Activated T-cell treated with anti-CD3 and anti-CD28 coated beads, Interleukin-2, amount 50 U/mL, for 48 hours (primary cell): ENCODE measurements around the gene MBD4.

Source experiments
- DNase-seq, 2 experiments: peaks; one replicate each; pipeline ENCODE4 v3.0.0-alpha.2; 2020

The MBD4 gene

GRCh38 chr3:129462361-129462968 is 22.7 kb upstream of the MBD4 start:
- no peak for DNase-seq

DNA sequence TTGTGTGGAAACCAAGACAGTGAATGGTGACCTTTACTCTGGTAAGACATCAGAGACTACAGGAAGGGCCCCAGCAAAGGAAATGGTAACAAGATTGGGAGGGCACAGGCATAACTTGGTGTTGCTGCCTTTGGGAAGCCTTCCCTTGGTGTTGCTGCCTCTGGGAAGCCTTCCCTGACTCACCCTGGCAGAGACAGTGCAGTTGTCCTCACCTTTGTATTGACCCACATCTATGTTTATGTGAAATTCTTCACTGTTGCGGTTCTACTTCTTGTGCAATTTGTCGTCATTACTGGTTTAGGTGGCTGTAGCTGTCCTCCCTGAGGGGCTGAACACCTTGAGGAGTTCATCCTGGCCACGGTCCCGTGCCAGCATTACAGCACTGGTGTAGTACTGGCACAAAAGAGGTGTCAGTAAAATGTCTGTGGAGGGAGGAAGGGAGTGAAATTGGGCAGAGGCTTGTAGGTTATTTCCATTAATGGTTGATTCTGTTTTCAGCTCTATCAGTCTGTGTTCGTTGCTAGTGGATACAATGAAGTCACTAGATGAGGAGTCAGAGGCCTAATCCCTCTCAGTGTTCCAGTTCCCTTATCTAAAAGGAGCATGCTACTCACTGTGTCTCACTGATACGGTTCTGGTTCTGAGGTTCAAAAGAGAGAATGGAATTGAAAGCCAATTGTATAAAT is 21.9 kb upstream of the MBD4 start:
- no peak for DNase-seq

DNA sequence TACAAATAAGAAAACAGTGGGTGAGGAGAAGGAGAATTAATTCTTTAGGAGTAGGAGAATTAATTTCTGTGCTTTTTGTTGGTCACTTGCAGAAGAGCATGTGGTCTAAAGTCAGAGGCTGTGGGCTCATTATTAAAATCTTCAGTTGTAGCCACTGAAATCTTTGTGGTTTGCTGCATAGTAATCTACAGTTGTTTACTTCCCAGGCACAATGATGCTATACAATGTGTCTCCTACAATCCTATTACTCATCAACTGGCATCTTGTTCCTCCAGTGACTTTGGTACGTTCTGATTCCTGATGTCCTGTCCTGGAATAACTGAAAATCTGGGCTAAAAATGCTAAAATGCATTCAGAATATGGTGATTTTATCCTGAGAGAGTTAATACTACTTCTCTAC is 21.3 kb upstream of the MBD4 start:
- DNase-seq = no peak

- DNase-seq = no peak
Measured at GRCh38 chr3:129460572-129460971, 20.8 kb upstream of the MBD4 start.

DNA sequence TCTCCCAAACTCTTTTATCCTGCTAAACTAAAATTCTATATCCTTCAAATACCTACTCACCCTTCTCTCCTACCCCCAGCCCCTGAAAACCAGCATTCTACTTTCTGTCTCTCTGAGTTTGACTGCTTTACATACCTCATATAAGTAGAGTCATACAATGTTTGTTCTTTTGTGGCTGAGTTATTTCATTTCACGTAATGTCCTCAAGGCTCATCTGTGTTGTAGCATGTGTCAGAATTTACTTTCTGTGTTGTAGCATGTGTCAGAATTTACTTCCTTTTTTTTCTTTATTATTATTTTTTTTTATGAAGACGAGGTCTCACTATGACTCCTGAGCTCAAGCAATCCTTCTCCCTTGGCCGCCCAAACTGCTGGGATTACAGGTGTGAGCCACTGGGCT is 20.4 kb upstream of the MBD4 start:
- DNase-seq = no peak

DNA sequence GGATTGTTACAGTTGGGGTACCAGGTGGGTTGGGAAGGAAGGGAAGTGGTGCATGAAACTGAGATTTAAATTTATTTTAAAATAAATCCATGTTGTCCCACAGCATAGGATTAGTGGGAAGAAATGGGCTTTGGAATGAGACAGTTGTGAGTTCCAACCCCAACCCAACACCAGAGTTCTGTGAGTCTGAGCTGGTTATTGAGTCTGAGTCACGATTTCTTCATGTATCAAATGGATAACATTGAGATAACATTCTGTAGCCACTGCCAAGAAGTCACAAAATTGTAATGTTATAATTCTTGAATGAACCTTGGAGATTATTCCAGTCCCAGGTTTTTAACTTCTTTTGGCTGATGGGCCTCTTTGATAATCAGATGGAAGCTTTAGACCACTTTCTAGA is 14.0 kb upstream of the MBD4 start:
- DNase-seq = no peak

- no peak for DNase-seq
Measured at GRCh38 chr3:129449279-129450115, 9.7 kb upstream of the MBD4 start.

DNA sequence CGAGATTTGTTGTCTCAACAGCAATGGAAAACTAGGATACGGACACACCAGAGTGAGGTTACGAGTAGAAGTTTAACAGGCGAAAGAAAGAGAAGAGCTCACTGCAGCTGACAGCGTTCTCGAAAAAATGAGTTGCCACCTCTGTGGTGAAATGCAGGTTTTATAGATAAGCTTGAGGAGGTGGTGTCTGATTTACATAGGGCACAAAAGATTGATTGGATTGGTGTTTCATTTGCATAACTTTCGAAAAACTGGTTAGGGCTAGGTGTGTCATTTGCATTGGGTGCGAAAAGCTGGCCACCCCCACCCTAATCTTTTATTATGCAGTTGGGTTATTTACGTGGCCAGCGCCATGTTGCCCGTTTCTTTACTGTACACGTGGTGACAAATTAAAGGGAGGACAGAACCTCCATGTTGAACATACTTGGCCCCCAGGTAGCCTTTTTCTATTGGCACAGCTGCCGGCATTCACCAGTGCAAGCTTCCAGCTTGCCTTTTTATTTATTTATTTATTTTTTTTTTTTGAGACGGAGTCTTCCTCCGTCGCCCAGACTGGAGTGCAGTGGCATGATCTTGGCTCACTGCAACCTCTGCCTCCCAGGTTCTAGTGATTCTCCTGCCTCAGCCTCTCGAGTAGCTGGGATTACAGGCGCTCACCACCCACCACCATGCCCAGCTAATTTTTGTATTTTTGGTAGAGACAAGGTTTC is 8.6 kb upstream of the MBD4 start:
- no peak for DNase-seq

DNA sequence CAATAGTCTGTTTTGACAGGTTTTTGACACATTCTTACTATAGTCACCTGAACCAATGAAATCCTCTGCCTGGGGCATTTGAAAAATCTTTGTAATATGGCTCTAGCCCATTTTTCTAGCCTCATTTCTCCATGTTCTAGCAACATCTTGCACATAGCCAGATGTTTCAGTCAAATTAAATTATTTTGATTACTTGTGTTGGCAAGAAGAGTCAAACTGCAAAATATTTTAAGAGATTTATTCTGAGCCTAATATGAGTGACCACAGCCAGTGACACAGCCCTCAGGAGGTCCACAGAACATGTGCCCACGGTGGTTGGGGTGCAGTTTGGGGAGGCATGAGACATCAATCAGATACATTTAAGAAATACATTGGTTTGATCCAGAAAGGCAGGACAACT is 7.2 kb upstream of the MBD4 start:
- DNase-seq = no peak

DNA sequence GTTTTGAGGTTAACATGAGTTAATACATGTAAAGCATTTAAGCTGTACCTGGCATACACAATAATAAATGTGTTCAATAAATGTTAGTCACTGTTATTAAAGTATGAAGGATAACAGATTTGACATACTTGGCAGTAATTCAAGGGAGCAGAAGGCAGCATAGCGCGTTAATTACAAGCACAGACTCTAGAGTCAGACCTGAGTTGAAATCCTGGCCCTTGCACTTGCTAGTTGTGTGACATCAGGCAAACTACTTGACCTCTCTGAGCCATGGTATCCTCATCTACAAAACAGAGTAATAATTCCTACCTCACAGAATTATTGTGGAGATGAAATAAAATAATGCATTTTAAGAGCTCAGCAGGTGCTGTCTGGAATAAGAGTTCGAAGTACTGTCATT is 5.7 kb upstream of the MBD4 start:
- DNase-seq = no peak

- DNase-seq = no peak
Measured at GRCh38 chr3:129442947-129443346, 3.2 kb upstream of the MBD4 start.

DNA sequence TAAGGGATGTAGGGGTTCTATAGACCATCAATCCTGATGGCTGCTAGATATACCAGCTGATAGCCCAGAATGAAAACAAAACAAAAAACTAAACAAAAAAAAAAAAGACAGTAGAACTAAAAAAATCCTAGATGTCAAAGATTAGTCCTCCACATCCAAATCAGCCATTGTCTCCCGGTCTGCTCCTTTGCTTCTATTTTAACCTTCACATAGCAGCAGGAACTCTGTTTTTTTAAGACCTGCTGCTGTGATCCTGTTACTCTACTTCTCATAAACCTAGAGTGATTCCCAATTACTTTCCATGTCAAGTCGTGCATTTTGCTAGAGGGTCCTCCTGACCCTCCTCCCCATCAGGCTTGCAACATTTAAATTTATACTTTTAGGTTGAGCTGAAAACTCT is 2.7 kb upstream of the MBD4 start:
- DNase-seq = no peak

DNA sequence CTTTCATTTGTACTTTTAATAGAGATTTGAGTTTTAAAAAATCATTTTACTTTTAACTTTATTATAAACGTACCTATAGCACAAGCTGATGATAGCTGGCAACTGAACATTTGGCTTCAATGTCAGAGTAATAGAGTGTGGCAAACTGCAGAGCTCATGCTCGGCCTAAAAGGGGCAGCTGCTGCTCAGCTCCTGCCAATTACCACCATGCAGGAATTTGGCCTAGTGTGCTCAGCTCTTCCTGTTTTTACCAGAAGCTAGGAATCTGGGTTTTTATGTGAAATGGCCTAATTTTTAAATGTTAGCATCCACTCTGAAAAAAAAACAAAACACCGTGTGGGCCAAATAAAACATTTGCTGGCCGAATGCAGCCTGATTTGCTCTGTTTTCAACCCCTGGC is 2.0 kb upstream of the MBD4 start:
- no peak for DNase-seq

DNA sequence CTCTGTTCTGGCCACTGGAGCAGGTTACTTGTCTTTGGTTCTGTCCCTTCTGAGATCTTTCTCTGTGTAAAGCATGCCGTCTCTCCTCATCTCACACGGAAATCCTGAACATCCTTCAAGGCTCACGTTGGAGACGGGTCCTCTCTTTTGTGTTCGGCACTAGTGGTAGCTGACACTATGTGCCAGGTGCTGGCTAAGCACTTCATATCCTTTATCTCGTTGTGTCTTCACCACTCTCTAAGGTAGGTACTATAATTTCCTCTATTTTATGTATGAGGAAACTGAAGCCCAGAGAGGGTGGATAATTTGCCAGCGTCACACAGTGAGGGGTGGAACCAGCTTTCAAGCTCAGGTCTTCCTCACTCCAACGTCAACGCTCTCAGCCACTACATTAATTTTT is 1.5 kb upstream of the MBD4 start:
- no peak for DNase-seq

DNA sequence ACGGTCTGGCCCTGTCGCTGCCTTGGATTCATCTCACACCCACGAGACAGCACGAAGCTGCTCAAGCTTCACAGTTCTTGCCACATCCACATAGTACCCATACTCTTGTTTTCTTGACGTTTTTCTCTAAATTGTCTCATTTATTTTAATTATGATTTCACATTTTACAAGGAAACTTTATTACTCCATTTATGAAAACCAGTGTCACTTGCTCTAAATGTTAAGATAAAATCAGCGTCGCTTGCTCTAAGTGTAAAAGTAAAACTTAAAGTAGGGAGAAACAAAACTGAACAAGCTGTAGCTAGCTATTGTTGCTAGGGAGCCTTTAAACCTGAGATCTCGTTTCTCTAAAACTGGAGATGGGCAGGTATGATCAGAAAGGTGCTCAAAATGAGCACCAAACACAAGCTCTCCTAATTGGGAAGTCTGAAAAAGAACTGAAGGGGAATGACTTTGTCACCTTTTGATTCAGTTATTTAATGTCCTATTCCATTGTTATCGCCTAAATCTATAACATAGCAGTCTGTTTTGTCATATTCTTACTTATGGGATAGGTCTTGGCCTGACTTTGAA is 956 bp upstream of the MBD4 start:
- DNase-seq = no peak

- peak in 1 of 2 experiments; percentile 63 for DNase-seq
Measured at GRCh38 chr3:129439226-129439816, 427 bp downstream of the MBD4 start.

GRCh38 chr3:129435367-129435766 is 4.4 kb downstream of the MBD4 start:
- no peak for DNase-seq

DNA sequence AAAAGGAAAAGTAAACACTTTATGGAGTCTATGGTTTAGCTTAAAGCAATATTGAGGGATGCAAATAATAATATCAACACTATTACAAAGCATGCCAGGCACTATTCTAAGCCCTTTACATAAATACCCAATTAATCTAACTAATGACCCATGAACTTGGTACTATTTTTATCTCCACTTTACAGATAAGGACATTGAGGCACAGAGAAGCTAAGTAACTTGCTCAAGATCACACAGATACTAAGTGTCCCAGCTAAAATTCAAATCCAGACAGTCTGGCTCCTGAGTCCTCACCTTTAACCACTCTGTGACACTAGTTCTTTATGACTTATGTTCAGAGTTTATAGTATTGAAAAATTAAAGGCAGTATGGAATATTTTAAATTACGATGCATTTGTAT is 5.6 kb downstream of the MBD4 start:
- no peak for DNase-seq

- DNase-seq = no peak
Measured at GRCh38 chr3:129433565-129433964, 6.2 kb downstream of the MBD4 start.

- DNase-seq = no peak
Measured at GRCh38 chr3:129432671-129433070, 7.1 kb downstream of the MBD4 start.

DNA sequence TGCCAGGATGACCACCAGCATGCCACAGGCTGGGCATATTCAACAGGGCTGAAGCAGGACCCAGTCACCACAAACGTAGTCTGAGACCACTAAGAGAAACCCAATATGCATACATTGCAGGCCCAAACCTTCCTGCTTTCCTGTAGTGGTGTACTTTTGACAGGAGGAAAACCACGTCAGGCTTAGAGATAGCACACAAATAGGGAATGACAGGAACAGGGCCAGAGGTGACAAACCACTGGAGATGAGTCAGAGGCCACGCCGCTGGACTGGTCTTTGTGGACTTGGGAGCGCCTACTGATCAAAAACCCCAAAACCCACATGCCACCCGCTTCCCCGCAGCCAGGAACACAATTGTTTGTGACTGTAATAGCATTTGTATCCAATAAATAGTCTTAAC is 7.7 kb downstream of the MBD4 start:
- DNase-seq = no peak

DNA sequence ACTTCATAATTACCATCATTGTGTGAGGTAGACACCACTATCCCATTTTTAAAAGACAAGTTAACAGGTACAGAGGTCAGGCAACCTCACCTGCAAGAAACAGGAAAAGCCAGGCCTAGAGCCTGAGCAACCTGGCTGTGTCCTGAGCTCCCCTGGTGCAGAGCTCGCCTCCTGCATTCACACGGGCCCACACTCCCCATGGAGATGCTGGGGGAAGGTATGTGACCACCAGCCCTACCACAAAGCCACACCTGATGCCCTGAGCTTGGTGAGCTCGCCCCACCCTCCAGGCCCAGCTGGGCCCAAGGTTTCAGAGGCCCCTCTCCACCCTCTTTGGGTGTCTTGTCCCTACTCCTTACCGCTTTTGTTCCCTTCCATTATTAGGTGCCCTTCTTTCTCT is 10.1 kb downstream of the MBD4 start:
- no peak for DNase-seq

DNA sequence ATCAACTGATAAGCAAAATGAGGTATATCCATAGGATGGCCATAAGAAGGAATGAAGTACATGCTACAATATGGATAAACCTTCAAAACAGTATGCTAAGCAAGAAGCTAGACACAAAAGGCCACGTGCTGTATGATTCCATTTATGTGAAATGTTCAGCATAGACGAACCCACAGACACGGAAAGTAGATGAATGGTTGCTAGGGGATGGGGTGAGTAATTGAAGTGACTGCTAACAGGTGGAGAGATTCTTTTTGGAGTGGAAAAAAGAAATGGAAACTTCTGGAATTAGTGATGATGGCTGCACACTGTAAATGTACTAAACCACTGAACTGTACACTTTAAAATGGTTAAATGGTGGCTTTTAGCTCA is 10.7 kb downstream of the MBD4 start:
- DNase-seq = no peak
